Endometrium (tissue), 2 donors: ENCODE results near the gene ABCF3.

ENCODE experiments used
- FAIRE-seq: peaks from 2 replicates; lab custom pipeline; 2012; peaks lifted over from hg19 to GRCh38; lab: Jason Lieb, UNC
- donor health status: control.
- donor health status: control.

ABCF3 gene

GRCh38 chr3:184188080-184188479 is 2.1 kb downstream of the ABCF3 start:
- FAIRE-seq: no peak

DNA sequence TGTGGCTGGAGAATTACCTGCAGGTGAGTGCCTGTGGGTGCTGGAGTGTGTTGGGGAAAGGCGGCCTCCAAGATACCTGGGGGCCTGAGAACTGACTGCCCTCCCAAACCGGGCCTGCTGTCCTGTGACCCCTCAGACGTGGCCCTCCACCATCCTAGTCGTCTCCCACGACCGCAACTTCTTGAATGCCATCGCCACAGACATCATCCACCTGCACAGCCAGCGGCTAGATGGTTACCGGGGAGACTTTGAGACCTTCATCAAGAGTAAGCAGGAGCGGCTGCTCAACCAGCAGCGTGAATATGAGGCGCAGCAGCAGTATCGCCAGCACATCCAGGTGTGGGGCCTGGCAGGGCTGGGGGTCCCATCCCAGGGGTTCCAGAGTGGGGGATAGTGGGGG is 3.4 kb downstream of the ABCF3 start:
- FAIRE-seq: no peak

- no peak for FAIRE-seq
Measured at GRCh38 chr3:184192889-184193288, 6.9 kb downstream of the ABCF3 start.

GRCh38 chr3:184193991-184194539 is 8.1 kb downstream of the ABCF3 start:
- no peak for FAIRE-seq

DNA sequence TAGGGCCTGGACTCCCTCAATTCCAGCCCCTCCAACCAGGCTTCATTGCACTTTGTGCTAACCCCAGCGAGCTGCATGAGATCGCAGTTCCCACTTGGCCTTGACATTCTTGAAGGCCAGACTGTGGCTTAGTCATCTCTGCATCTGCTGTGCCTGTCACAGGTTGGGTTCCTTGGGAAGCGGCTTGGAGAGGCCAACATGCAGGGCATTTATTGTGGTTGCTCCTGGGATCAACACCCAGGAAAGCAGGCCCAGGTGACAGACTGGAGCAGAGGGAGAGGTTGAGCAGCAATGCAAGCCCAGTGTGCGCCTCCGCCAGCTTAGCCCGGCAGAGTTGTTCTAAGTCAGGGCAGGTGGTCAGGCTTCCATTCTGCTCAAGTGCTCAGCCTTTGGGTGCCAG is 10.5 kb downstream of the ABCF3 start:
- no peak for FAIRE-seq

- no peak for FAIRE-seq
Measured at GRCh38 chr3:184198509-184198908, 12.5 kb downstream of the ABCF3 start.

DNA sequence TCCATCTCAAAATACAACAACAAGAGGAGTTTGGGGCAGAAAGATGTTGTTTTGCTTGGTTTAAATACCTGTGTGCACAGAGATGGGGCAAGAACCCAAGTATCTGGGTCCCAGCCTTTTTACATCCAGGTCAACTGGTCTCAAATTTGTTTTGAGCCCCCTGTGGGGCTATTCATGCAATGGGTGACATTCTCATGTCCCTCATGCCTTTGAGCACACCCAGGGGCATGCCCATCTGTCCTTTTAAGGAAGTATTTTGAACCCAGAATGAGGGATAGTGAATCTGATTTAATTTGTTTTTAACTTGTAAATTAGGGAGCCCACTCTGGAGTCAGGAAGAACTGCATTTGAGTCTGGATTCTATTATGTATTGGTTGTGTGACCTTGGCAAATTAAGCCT is 14.8 kb downstream of the ABCF3 start:
- no peak for FAIRE-seq

DNA sequence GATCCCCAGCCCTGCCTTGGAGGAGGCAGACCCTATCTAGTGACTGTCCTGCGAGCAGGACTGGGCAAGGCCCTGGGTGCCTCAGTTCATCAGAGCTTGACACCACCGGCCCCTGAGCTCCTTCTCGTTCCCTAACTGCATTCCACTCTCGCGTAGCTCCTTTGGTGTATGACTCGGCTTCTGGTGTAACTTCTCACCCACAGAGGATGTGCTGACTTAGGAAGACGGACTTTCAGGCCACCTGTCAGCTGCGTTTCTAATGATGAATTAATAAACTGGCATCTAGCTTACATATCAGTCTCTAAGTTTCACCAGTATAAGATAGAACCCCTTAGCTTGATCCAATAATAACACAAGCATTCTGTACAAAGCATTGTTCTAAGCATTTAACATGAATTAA is 17.5 kb downstream of the ABCF3 start:
- FAIRE-seq: no peak

- FAIRE-seq: no peak
Measured at GRCh38 chr3:184209146-184209923, 23.3 kb downstream of the ABCF3 start.

- no peak for FAIRE-seq
Measured at GRCh38 chr3:184211297-184211696, 25.3 kb downstream of the ABCF3 start.

- FAIRE-seq: no peak
Measured at GRCh38 chr3:184211718-184212117, 25.7 kb downstream of the ABCF3 start.

GRCh38 chr3:184218814-184219213 is 32.8 kb downstream of the ABCF3 start:
- no peak for FAIRE-seq

DNA sequence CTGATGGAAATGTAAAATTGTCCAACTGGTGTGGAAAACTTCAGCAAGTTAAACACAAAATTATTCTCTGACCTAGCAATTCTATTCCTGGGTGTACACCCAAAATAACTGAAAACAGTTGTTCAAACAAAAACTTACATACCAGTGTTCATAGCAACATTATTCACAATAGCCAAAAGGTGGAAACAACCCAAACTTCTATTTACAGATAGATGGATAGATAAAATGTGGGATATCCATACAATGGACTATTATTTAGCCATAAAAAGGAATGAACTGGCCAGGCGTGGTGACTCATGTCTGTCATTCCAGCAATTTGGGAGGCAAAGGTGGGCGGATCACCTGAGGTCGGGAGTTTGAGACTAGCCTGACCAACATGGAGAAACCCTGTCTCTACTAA is 36.5 kb downstream of the ABCF3 start:
- FAIRE-seq: no peak

DNA sequence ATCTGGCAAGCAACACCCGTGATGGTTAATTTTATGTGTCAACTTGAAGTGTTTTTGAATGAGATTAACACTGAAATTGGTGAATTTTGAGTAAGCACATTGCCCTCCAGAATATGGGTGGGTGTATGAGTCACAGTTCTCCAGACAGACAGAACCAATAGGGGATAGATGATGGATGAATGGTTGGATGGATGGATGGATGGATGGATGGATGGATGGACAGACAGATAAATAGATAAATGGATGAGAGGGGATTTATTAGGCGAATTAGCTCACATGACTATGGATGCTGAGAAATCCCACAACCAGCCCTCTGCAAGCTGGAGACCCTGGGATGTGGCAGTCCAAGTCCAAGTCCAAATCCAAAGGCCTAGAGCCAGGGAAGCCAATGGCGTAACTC is 37.9 kb downstream of the ABCF3 start:
- no peak for FAIRE-seq

GRCh38 chr3:184227481-184227935 is 41.5 kb downstream of the ABCF3 start:
- no peak for FAIRE-seq

GRCh38 chr3:184228376-184229137 is 42.6 kb downstream of the ABCF3 start:
- FAIRE-seq: no peak

GRCh38 chr3:184229394-184230080 is 43.5 kb downstream of the ABCF3 start, which contains the start of gene VWA5B2:
Gene VWA5B2, plus strand, starts transcription at chr3:184229585. Its CDS starts 944 bp downstream, at chr3:184230529.
- FAIRE-seq: no peak

- no peak for FAIRE-seq
Measured at GRCh38 chr3:184230081-184230602, 44.1 kb downstream of the ABCF3 start.

- no peak for FAIRE-seq
Measured at GRCh38 chr3:184230603-184231528, 44.9 kb downstream of the ABCF3 start.

DNA sequence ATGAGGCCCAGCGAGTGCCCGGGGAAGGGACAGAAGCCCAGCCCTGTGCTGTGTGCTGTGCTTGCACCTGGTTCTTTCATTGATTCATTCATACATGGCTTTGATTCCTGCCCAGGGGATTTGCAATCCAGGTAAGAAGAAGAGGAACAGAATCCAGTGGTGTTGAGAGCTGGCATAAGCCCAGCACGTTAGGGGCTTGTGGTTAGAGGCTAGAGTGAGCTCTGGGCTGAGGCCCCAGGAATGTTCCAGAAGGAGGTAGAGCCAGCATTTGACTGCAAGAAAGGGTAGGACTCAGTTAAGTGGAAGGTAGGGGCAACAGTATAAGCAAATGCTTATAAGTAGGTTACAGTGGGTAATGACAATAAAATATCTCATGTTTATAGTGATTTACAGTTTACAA is 45.7 kb downstream of the ABCF3 start:
- no peak for FAIRE-seq
